HG03439 (cell line): ENCODE results near the gene GASK1A.

Experiments
- ATAC-seq: cut with Tn5 transposase; IDR thresholded peaks from one replicate; pipeline ENCODE4 v1.9.1; 2021; ENCODE audit warnings: mild to moderate bottlenecking, moderate library complexity; ENCODE audit not compliant: unreplicated experiment

The GASK1A gene

GRCh38 chr3:42982645-42983412 lies 3.7 kb downstream of the GASK1A start:
- no peak for ATAC-seq

- ATAC-seq: no peak
These were observed 4.8 kb downstream of the GASK1A start for GRCh38 chr3:42983927-42984326.

- ATAC-seq: no peak
These were observed 5.6 kb downstream of the GASK1A start for GRCh38 chr3:42984701-42985100.

GRCh38 chr3:42988097-42988496 lies 9.0 kb downstream of the GASK1A start:
- ATAC-seq: no peak

DNA sequence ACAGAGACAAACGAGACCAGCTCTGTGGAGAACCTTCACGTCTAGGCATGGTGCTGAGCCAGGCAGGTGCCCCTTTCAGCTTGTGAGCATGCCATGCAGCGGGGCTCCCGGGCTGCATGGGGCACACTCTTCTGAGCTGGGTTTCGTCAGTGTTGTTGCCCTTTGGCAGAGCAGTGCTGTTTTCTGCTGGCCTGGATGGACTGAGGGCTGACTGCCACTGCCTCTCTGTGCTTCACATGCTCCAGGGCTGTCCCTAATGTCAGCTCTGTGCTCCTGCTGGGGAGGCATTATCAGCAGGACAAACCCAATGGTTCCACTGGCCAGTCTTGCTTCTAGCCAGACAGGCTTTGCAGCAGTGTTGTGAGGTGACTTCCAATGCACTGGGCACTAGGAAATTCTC lies 9.5 kb downstream of the GASK1A start:
- no peak for ATAC-seq

- ATAC-seq: no peak
These were observed 12.5 kb downstream of the GASK1A start for GRCh38 chr3:42991341-42992315.

- no peak for ATAC-seq
These were observed 15.5 kb downstream of the GASK1A start for GRCh38 chr3:42994595-42994994.

DNA sequence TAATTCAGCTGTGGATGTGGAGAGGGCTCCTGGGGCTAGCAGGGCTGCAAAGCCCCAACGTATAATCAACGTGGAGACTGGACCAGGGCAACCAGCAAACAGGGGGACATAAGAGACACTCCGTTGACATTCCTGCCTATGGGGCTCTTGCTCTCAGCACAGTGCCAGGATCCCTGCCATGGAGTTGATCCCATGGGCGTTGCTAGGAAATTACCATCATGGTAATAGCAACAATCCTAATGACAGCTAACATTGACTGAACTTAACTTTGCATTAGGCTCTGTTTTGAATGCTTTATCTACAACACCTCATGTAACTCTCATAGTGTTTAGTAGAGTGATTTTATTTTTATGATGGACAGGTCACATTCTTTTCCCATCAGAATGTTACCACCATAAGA lies 16.9 kb downstream of the GASK1A start:
- no peak for ATAC-seq

- no peak for ATAC-seq
These were observed 17.5 kb downstream of the GASK1A start for GRCh38 chr3:42996633-42997075.

GRCh38 chr3:42999212-42999611 lies 20.1 kb downstream of the GASK1A start:
- ATAC-seq: no peak

DNA sequence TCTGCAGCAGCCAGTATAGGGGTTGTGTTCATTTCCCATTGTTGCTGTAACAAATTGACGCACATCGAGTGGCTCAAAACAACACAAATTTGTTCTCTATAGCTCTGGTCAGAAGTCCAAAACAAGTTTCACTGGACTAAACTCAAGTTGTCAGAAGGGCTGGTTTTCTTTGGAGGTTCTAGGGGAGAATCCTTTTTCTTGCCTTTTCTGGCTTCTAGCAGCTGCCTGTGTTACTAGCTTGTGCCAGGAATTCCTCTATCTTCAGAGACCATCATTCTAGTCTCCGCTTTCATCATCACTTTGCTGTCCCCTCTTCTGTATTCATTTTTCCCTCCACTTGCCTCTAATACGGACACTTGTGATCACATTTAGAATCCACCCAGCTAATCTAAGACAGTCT lies 20.5 kb downstream of the GASK1A start:
- no peak for ATAC-seq

DNA sequence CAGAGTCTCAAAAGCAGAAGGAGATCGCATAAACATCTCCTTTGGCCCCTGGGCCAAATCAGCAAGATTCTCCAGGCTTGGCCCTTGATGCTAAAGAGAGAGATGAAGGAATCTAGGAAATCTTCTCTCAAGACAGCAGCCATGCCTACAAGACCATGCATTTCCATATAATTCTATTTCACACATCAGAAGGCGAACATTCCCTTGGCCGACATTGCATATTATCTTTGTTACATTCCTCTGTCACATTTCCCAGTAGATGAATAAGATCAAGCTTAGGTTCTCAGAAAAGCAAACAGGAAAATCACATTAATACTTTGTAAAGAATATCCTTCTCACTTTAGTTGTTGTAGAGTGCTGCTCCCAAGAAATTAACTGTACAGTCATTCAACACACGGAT lies 21.3 kb downstream of the GASK1A start:
- ATAC-seq: no peak

- ATAC-seq: no peak
These were observed 22.0 kb downstream of the GASK1A start for GRCh38 chr3:43001094-43001553.

GRCh38 chr3:43001556-43002121 lies 22.5 kb downstream of the GASK1A start:
- ATAC-seq: no peak

DNA sequence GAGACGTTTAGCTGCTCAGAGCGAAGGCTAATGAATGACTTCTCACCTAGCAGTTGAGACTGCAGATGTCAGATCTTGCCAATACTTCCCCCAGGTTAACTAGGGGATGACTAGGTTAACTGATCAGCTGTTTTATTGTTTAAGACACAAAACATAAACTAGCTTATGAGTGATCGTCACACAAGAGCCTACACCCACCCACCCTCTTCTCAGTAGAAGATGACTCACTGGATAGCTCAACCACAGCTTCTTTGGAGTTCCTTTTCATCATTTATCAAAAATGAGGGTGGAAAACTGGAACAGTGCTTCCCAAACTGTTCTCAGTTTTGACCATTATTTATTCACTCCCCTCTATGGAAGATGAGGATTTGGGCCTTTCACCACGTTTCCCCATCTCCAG lies 25.2 kb downstream of the GASK1A start:
- ATAC-seq: no peak

- no peak for ATAC-seq
These were observed 26.1 kb downstream of the GASK1A start for GRCh38 chr3:43005253-43005652.

GRCh38 chr3:43005981-43006380 lies 26.9 kb downstream of the GASK1A start:
- ATAC-seq: no peak

DNA sequence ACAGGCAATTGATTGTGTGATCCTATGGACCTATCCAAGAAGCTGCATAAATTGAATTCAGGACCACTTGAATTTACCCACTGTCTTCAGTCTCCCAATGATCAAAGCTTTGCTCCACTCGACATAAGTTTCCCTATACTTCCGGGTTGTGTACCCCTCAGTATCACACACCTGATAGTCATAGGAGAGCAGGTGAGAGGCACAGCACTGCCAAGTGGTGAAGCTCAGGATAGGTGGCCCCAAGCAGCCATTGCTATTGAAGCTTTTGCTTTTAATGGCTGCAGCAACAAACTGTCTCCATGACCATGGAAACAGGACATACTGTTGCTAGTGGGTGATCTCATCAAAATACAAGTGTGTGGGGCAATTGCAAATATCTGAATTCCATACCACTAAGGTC lies 27.7 kb downstream of the GASK1A start:
- no peak for ATAC-seq

DNA sequence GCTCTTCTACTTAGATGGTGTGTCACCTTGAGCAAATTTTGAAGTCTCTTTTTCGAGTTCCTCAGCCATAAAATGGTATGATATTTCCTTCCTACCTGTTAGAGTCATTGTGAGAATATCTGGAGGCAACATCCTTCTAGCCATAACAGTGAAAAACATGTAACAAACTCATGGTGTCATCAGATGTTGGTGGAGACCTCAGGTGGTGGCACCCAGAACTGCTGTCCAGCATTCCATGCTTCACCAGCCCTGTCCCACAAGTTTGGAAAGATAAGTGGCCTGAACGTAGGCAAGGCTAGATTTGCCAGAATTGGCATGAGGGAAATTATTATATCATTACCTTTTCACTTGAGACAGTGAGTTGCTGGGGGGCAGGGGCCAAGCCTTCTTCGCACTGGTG lies 30.4 kb downstream of the GASK1A start:
- ATAC-seq: no peak

DNA sequence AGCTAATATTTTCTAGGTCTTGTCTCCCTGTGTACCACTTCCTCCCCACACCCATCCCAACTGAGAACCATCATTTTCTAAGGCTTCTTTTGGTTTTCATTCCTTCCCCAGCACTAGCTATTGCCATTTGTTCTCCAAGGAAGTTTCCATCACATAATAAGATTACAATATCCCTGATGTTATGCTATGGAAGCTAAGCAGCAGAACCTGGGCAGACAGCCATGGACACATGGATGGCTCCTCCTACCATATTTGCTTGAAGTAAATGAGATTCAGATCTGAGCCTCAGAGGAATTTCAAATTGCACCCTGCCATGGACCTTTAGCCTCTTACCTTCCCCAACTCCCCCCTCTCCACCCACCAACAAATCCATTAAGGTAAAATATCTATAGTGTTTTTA lies 31.5 kb downstream of the GASK1A start:
- ATAC-seq: no peak

DNA sequence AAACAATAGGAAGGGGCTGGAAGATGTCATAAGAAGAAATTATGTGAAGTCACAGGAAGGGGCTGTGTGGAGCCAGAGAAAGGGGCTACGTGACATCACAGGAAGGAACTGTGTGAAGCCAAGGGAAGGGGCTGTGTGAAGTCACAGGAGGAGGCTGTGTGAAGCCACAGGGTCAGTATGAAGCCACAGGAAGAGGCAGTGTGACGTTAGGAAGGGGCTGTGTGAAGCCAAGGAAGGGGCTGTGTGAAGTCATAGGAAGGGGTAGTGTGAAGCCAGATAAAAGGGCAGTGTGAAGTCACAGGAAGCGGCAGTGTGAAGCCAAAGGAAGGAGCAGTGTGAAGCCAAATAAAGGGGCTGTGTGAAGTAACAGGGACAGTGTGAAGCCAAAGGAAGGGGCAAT lies 32.5 kb downstream of the GASK1A start:
- no peak for ATAC-seq
